GM12891 (cell line): ENCODE results near the gene RGS7.

Experiments used
- POLR2A ChIP-seq: IDR thresholded peaks from 2 replicates; pipeline ENCODE4 v1.6.1; 2011; ENCODE audit warnings: low read depth, low read length, control low read depth
- POLR2AphosphoS5 ChIP-seq: IDR thresholded peaks from 2 replicates; pipeline ENCODE4 v1.6.1; 2011; ENCODE audit warnings: low read depth, low read length, control low read depth
- SPI1 ChIP-seq: IDR thresholded peaks from 2 replicates; pipeline ENCODE4 v1.6.1; 2011; ENCODE audit warnings: low read depth, low read length, control low read depth

GRCh38 chr1:241024834-241025233, 332.2 kb downstream of the RGS7 start:
- TF ChIP-seq POLR2AphosphoS5 (no peak), SPI1 (no peak), POLR2A (no peak)
